Thoracic aorta (tissue), 2 donors: ENCODE results near the gene GSAP. TPM values are rescaled to one million over a fixed set of nuclear protein-coding genes. Genes with fewer than 3 reads are reported as not detected.
"Not testable (repeated sequence)": the region's sequence is repeated elsewhere in the genome, so short reads cannot be mapped to it uniquely, and the experiment has no call there.

Experiments
- ATAC-seq: fragments of 150-250 bp; one replicate; pipeline ENCODE4 v1.8.0; 2017; ENCODE audit warnings: low read depth; ENCODE audit not compliant: insufficient number of reproducible peaks, low FRiP score
- DNase-seq: peaks from one replicate; pipeline ENCODE4 v3.0.0-alpha.2; 2020; ENCODE audit warnings: low spot score
- H3K27ac ChIP-seq, 2 donors: fragments of 200-600 bp; sonication (generic); 1 replicate in 1 of 2; 2 replicates in 1 of 2; pipeline ENCODE4 v1.5.1; 2016; ENCODE audit warnings: mild to moderate bottlenecking in 2 of 2, moderate library complexity in 2 of 2
- H3K27me3 ChIP-seq: fragments of 200-600 bp; sonication (generic); replicated peaks from 2 replicates; pipeline ENCODE4 v1.6.0; 2016; ENCODE audit warnings: mild to moderate bottlenecking; ENCODE audit not compliant: insufficient read depth
- H3K36me3 ChIP-seq: fragments of 200-600 bp; sonication (generic); one replicate; pipeline ENCODE4 v1.5.1; 2016
- H3K4me1 ChIP-seq, 2 donors: fragments of 200-600 bp; sonication (generic); 1 replicate in 1 of 2; 2 replicates in 1 of 2; pipeline versions ENCODE4 v1.5.1 to v1.6.0; 2016; ENCODE audit warnings: low read depth in 2 of 2, mild to moderate bottlenecking in 1 of 2; ENCODE audit not compliant: control insufficient read depth in 1 of 2
- H3K4me3 ChIP-seq: fragments of 200-600 bp; sonication (generic); 2 replicates; pipeline ENCODE4 v1.5.1; 2016; ENCODE audit warnings: mild to moderate bottlenecking
- H3K9me3 ChIP-seq: fragments of 200-600 bp; sonication (generic); 2 replicates; pipeline ENCODE4 v1.5.1; 2016
- CTCF ChIP-seq: fragments of 200-600 bp; sonication (generic); IDR thresholded peaks from one replicate; pipeline ENCODE4 v1.5.1; 2019; ENCODE audit warnings: antibody characterized with exemption
- total RNA-seq, 2 donors: library from RNA; depleted of rRNA; stranded (reverse); fragments of >200 nt; gene quantifications; one replicate each; pipeline versions ENCODE4 v1.1.0 to v1.2.3, GENCODE V29; 2016

The GSAP gene
- total RNA-seq, 2 donors from 2014 or later: 19.6 to 22.0 TPM

DNA sequence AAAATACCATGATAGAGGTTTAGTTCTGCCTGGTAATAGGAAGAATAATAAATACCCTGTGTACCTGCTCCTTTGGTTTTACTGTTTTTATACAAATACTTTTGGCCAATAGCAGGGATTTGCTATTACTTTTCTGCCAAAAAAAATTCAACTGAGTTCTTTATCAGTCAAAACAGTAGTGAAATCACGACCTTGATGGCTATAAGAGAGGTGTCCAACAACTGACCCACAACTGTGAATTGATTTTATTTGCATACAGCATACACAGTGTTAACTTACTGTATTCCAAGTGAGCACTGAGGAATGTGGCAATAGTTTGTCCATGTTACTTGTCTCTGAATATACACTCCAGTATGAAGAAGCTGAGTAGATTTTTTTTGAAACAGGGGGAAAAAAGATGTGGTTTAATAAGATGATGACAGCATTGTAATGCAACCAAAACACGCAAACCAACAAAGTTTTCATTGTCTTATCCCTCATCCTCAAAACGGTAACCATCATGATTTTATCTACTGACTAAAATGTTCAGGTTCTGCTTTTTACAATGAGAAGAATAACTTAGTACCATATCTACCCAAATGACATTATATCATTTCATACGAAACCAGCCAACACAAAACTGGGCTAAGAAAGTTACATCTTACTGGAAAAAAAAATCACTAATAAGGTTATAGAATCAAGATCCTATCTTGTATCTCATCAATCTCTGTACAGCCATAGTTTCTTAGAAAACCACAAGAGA lies 63.3 kb downstream of the GSAP start:
- no peaks in the 10 kb centered on the region for H3K36me3 ChIP-seq
- no peak overlapping the region for H3K27ac ChIP-seq
- ATAC-seq: no peak
- H3K4me1 ChIP-seq: peaks cover 5 to 13% of the 10 kb centered on the region in 2 donors
- H3K4me3 ChIP-seq: no peak overlapping the region
- TF ChIP-seq CTCF: no peak
- H3K9me3 ChIP-seq: no peaks in the 10 kb centered on the region
- DNase-seq: no peak
- H3K27me3 ChIP-seq: no peaks in the 10 kb centered on the region

DNA sequence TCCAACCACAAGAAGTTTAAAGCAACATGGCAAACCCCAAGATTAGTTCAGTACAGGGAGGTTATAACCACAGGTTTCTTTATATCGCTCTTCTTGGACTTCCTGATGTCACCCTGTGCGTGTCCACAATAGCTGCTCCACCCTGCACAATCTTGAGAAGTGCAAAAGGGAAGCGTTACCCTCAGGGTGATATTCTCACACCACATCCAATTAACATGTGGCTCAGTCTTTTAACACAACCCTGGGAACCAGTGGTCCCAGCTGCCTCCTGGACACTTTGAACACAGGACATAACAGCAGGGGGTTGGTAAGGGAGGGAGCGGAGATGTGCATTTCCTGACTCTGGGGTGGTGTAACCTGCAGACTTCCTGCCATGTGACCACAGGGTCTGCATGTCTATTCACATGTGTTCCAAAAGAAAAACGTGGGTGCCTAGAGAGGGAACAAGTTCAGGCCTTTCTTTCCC lies 64.6 kb downstream of the GSAP start:
- H3K4me1 ChIP-seq: peaks cover 5 to 16% of the 10 kb centered on the region in 2 donors
- no peaks in the 10 kb centered on the region for H3K27me3 ChIP-seq
- no peaks in the 10 kb centered on the region for H3K36me3 ChIP-seq
- H3K9me3 ChIP-seq: no peaks in the 10 kb centered on the region
- no peak for TF ChIP-seq CTCF
- no peak overlapping the region for H3K4me3 ChIP-seq
- H3K27ac ChIP-seq: no peak overlapping the region
- DNase-seq (no peak), ATAC-seq (no peak)

GRCh38 chr7:77349141-77349540 lies 67.0 kb downstream of the GSAP start:
- Histone ChIP-seq H3K27ac (no peak overlapping the region), H3K27me3 (no peaks in the 10 kb centered on the region), H3K9me3 (no peaks in the 10 kb centered on the region), H3K4me3 (no peak overlapping the region), H3K36me3 (no peaks in the 10 kb centered on the region), H3K4me1 (peaks cover 5 to 16% of the 10 kb centered on the region in 2 donors)
- ATAC-seq (no peak), DNase-seq (no peak)
- no peak for TF ChIP-seq CTCF

- peak overlapping the region; percentile 21 to 33 for H3K27ac ChIP-seq
- no peak overlapping the region for H3K4me3 ChIP-seq
- no peaks in the 10 kb centered on the region for H3K27me3 ChIP-seq
- TF ChIP-seq CTCF: no peak
- no peaks in the 10 kb centered on the region for H3K36me3 ChIP-seq
- peak; percentile 53 for ATAC-seq
- no peaks in the 10 kb centered on the region for H3K9me3 ChIP-seq
- peaks cover 5 to 16% of the 10 kb centered on the region in 2 donors for H3K4me1 ChIP-seq
- DNase-seq: no peak
These were observed 67.8 kb downstream of the GSAP start for GRCh38 chr7:77348371-77348813.

GRCh38 chr7:77346441-77346840 lies 69.7 kb downstream of the GSAP start:
- Histone ChIP-seq H3K4me3 (no peak overlapping the region), H3K36me3 (no peaks in the 10 kb centered on the region), H3K27me3 (no peaks in the 10 kb centered on the region), H3K4me1 (peaks cover 5 to 16% of the 10 kb centered on the region in 2 donors), H3K9me3 (no peaks in the 10 kb centered on the region), H3K27ac (no peak overlapping the region)
- no peak for DNase-seq
- TF ChIP-seq CTCF: no peak
- no peak for ATAC-seq

DNA sequence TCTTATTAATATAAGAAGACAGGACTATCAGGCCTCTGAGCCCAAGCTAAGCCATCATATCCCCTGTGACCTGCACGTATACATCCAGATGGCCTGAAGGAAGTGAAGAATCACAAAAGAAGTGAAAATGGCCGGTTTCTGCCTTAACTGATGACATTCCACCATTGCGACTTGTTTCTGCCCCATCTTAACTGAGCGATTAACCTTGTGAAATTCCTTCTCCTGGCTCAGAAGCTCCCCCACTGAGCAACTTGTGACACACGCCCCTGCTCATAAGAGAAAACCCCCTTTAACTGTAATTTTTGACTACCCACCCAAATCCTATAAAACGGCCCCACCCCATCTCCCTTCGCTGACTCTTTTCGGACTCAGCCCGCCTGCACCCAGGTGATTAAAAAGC lies 70.7 kb downstream of the GSAP start:
- H3K4me1 ChIP-seq: peaks cover 5 to 16% of the 10 kb centered on the region in 2 donors
- not testable (repeated sequence) for H3K9me3 ChIP-seq, H3K27me3 ChIP-seq, H3K27ac ChIP-seq, DNase-seq, ATAC-seq, H3K36me3 ChIP-seq, H3K4me3 ChIP-seq
